HG03469 (cell line): ENCODE results near the gene ETV1.
A peak's percentile ranks its signal among the peaks of the same experiment; 100 is the strongest.

Experiments
- ATAC-seq: cut with Tn5 transposase; IDR thresholded peaks from one replicate; pipeline ENCODE4 v1.9.1; 2021; ENCODE audit warnings: mild to moderate bottlenecking, moderate library complexity, moderate number of reproducible peaks; ENCODE audit not compliant: unreplicated experiment

The ETV1 gene

DNA sequence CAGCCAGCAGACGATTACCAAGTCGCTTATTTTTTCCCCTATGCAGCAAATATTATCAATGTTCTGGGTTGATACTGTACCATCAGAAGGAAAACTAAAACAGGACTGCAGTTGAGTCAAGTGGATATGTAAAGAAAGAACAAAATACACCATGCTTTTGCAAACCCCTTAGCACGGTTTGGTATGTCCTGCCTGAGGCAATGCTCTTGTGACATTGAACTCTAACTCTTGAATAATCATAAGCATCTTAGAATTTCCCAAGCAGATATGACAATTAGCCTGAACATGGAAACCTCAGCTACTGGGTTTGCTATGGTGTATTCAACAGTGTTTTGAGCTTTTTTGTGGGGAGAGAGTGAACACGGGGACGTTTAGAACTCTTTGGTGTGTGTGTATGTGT lies 107.4 kb downstream of the ETV1 start:
- no peak for ATAC-seq

GRCh38 chr7:13880789-13881188 lies 108.7 kb downstream of the ETV1 start:
- ATAC-seq: no peak

- ATAC-seq: no peak
Observed at GRCh38 chr7:13879994-13880686, 109.3 kb downstream of the ETV1 start.

DNA sequence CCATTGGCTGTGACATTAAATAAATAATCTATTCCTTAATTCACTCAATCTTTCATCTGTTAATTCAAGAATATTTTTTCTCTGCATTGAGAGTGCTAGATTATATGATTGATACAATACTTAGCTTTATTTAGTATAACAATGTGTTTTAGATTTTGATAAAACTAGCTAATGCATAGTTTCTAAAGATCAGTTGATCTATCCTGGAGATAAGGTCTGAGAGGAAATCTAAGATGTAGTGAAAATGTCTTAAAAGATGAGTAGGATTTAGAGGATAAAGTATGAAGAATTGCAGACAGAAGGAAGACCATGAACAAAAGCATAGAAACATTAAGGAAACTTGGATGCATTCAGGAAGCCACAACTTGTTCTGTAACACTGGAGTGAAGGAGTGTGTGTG lies 110.3 kb downstream of the ETV1 start:
- ATAC-seq: no peak

DNA sequence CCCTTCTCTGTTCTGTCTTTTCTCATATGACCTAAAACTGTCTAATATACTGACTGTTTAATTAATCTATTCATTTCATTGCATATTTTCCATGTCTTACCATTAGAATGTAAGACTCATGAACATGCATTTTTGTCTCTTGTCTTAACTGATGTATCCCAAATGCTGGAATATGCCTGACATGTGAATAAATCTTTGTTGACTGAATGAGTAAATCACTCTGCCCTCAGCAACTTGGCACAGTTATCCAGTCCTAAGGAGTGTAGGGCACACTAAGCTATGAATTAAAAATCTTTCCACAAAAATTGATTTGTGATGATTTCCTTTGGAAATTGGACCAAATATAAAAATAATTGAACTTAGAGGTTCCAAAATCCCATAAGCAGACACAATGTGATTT lies 111.3 kb downstream of the ETV1 start:
- ATAC-seq: no peak

DNA sequence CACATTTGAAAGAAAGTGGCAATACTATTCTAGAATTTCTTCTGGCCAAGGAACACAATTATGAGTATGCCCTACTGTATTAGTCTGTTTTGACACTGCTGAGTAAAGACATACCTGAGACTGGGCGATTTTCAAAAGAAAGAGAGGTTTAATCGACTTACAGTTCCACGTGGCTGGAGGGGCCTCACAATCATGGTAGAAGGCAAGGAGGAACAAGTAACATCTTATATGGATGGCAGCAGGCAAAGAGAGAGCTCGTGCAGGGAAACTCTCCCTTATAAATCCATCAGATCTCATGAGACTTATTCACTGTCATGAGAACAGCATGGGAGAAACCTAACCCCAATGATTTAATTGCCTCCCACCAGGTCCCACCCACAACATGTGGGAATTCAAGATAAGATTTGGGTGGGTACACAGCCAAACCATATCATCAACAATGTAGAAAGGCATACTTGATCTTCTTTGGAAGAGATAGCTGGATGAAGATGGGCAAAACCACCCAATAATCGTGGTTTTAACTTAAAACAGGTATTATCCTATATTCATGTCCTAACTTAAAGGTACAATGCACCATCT lies 113.9 kb downstream of the ETV1 start:
- ATAC-seq: no peak

DNA sequence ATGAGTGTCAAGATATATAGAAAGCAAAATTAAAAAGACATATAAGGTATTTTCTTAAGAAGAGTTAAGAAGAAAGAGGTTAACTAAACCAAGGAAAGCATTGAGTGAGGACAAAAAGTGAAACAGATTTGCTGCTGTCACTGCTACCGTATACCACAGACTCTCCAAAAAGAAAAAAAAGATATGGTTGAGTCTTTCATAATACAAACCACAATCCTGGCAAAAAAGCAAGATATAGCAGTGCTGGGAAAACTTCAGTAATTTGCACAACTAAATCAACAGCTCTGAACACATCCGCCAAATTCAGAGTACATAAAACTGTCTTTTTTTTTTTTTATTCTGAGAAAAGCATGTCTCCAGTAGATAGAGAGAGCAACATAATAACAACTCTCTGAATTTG lies 114.7 kb downstream of the ETV1 start:
- no peak for ATAC-seq

- no peak for ATAC-seq
Observed at GRCh38 chr7:13872709-13873108, 116.8 kb downstream of the ETV1 start.

- no peak for ATAC-seq
Observed at GRCh38 chr7:13871008-13871407, 118.5 kb downstream of the ETV1 start.

DNA sequence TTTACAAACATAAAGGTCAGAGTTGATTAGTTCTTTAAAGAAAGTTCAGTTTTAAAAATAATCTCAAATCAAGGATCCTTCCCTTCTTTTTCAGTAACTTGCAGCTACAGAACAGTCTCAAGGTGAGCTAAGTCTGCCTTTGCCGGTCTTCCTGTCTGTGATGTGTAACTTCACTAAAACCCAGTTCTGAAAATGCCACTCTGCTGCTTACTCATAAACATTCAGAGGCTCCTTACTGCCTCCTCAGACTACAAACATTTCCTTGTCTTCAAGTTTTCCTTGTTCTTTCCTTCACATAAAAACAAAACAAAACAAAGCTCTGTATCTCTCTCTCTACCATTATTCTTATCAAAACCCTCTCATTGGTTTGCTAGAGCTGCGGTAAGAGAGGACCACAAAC lies 128.7 kb downstream of the ETV1 start:
- no peak for ATAC-seq

DNA sequence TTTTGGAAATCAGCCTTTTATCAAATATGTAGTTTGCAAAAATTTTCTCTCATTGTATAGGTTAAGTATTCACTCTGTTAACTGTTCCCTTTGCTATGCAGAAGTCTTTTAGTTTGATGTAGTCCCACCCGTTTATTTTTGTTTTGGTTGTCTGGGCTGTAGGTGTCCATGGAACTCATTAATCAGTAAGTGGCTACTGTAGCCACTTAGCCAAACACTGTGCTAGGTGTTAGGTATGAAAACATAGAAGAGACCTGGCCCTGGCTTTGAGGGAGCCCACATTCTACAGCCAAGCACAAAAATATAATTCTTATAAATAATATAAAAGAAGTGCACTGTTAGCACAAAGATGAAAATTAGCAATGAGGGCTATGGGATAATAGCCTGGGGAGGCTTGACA lies 133.5 kb downstream of the ETV1 start:
- no peak for ATAC-seq

- ATAC-seq: no peak
Observed at GRCh38 chr7:13852281-13852968, 137.0 kb downstream of the ETV1 start.

DNA sequence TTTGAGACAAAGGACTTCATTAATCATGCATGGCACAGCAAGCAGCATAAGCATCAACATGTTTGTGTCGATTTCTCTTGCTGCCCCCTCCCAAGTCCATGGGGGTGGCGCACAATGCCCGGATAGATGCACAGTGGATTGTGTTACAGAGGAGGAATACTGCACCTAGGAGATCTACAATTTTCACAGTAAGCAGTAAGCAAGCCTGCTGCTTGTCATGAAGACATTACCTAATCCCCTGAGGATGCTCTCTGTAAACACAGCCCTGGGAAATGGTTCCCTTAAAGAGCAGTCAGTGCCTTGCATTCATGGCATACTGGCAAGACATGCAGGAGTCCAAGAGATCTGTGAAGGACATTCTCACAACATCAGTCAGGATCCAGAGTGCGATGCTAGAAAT lies 137.7 kb downstream of the ETV1 start:
- ATAC-seq: no peak

DNA sequence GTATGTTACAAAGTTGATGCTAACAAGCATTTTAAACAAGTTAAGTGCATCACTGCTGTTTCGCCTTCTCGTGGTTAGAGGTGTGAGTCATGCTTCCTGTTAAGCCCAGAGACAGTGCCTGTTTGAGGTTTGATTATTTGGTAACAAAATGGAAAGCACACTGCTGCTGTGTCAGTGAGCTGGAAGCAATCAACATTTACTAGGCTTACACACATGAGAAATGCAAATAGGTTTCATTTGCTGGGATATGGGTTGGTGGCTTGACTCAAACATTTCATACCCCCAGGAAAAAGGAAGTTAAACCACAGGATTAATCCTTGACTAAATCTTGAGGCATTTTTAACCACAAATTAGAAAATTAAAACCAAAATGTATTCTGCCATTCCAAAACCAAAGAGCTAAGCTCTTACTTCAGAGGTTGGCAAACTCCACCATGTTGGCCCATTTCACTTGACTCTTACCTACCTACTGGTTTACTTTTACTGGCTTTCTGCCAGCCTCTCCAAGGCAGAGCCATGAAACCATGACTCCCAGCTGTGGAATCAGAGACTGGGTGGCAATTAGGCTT lies 139.2 kb downstream of the ETV1 start:
- peak; percentile 85 for ATAC-seq

DNA sequence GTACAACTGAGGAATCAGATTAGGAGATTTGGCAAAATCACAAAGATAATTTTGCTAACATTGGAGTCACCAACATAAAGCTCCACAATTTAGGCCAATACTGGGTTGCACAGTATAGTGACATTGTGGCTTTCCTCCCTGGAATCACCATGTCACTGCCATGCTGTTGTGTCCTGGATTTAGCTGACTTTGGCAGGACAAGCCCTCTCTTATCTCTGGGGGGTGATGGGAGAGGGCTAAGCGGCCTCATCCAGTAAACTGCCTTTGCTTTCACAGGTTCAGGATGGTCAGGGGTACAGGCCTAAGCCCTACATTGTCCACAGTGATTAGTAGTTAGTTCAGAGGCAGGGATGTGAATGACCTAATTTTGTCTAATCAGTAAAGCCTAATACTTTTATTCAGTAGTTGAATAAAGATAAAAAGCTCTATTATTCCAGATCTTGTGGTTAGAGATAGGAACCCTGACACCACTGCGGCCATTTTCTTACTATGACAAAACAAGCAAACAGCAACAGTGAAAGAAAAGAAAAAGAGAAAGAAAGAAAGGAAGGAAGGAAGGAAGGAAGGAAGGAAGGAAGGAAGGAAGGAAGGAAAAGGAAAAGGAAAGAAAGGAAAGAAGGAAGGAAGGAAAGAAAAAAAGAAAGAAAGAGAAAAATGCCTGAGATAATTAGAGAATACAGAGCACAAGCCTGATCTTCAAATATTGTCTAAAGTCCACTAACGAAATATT lies 140.1 kb downstream of the ETV1 start:
- no peak for ATAC-seq

DNA sequence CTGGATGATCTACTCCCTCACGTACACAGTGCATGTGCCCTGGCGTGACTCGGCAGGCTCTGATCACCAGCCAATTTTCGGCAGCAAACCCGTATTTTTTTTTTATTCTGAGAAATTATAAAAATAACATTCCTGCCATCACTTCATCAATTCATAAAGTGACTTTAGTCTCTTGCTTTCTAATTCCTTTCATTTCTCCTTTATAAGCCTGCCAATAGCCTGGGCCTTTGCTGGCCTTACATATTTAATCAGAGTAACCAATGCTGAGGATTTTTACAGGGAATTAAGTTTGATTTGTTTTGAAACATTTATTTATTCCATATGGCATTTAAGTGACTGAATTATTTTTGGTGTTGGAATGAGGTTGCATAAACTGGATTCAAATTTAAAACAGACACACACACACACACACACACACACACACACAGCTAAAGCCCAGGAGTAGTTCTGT lies 140.8 kb downstream of the ETV1 start:
- no peak for ATAC-seq

DNA sequence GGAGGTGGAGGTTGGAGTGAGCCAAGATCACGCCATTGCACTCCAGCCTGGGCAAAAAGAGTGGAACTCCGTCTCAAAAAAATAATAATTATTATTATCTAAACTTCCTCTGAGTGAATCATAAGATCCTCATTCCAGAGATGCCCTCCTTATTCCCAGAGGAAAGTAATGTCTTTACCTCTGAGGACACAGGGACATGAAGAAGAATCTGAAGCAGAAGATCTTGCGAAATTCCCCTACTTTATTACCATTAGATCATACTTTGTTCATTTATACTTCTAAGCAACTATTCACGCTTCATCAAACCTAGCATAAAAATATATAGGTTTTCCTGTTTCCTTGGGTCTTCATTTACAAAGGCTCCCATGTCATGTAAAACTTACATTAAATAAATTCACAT lies 143.1 kb downstream of the ETV1 start:
- no peak for ATAC-seq

GRCh38 chr7:13845601-13846000 lies 143.9 kb downstream of the ETV1 start:
- no peak for ATAC-seq

- no peak for ATAC-seq
Observed at GRCh38 chr7:13844954-13845353, 144.5 kb downstream of the ETV1 start.

DNA sequence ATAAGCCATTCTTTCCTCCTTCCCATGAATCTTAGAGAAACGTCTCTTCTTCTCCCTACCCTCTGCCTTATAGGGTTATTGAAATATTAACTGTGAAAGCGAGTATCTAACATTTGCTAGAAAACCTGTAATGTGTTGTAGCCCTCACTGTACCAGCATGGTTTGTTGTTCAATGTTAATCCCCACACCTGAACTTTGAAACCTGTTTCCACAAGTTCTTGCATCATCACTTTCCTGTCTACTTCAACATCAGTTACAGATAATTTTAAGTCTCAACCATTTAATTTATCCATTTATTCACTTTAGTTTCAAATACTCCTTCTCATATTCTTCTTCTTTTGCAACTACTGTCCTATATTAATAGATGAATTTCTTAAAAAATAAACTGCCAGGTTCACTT lies 148.2 kb downstream of the ETV1 start:
- no peak for ATAC-seq
